K562 (cell line): ENCODE measurements around the gene EQTN.

ENCODE experiments used
- POLR2A ChIP-seq: fragments of 450-650 bp; conservative IDR thresholded peaks from 2 replicates; pipeline ENCODE4 v1.6.1; 2016
- RAD51 ChIP-seq: fragments of 450-650 bp; IDR thresholded peaks from 2 replicates; pipeline ENCODE4 v1.7.1; 2016; ENCODE audit warnings: low read depth, mild to moderate bottlenecking, borderline replicate concordance
- ZNF217 ChIP-seq: sonication (generic); formaldehyde crosslinking; IDR thresholded peaks from 2 replicates; pipeline ENCODE4 v1.8.0; 2022; ENCODE audit warnings: mild to moderate bottlenecking, missing genetic modification reagents
- TF ChIP-seq, protein P1 (sequence below), 2 experiments: fragments of 450-650 bp; IDR thresholded peaks; 2 replicates each; pipeline ENCODE4 v1.6.1; 2016; ENCODE audit warnings: mild to moderate bottlenecking in 2 of 2, borderline replicate concordance in 1 of 2, low read depth in 1 of 2, moderate library complexity in 1 of 2

DNA sequence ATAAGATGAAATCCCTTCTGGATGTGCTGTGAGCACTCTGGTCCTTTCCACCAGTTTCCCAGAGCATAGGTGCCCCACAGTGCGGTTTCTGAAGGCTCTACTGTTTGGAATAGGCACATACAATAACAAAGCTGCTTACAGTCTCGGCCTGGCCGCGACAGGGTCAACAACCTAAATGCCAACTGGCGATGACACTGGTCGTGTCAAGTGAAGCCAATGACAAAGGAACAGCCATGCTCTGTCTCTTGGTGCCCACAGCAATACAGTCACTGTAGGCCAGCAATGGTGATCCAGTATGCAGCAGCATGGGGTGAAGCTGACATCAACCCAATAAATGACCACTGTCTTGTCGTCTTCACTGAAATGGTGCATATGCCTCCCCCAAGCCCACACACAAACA, 47.8 kb upstream of the EQTN start:
- no peak for TF ChIP-seq ZNF217 (CRISPR knock-in tag)
- TF ChIP-seq, protein P1, sequence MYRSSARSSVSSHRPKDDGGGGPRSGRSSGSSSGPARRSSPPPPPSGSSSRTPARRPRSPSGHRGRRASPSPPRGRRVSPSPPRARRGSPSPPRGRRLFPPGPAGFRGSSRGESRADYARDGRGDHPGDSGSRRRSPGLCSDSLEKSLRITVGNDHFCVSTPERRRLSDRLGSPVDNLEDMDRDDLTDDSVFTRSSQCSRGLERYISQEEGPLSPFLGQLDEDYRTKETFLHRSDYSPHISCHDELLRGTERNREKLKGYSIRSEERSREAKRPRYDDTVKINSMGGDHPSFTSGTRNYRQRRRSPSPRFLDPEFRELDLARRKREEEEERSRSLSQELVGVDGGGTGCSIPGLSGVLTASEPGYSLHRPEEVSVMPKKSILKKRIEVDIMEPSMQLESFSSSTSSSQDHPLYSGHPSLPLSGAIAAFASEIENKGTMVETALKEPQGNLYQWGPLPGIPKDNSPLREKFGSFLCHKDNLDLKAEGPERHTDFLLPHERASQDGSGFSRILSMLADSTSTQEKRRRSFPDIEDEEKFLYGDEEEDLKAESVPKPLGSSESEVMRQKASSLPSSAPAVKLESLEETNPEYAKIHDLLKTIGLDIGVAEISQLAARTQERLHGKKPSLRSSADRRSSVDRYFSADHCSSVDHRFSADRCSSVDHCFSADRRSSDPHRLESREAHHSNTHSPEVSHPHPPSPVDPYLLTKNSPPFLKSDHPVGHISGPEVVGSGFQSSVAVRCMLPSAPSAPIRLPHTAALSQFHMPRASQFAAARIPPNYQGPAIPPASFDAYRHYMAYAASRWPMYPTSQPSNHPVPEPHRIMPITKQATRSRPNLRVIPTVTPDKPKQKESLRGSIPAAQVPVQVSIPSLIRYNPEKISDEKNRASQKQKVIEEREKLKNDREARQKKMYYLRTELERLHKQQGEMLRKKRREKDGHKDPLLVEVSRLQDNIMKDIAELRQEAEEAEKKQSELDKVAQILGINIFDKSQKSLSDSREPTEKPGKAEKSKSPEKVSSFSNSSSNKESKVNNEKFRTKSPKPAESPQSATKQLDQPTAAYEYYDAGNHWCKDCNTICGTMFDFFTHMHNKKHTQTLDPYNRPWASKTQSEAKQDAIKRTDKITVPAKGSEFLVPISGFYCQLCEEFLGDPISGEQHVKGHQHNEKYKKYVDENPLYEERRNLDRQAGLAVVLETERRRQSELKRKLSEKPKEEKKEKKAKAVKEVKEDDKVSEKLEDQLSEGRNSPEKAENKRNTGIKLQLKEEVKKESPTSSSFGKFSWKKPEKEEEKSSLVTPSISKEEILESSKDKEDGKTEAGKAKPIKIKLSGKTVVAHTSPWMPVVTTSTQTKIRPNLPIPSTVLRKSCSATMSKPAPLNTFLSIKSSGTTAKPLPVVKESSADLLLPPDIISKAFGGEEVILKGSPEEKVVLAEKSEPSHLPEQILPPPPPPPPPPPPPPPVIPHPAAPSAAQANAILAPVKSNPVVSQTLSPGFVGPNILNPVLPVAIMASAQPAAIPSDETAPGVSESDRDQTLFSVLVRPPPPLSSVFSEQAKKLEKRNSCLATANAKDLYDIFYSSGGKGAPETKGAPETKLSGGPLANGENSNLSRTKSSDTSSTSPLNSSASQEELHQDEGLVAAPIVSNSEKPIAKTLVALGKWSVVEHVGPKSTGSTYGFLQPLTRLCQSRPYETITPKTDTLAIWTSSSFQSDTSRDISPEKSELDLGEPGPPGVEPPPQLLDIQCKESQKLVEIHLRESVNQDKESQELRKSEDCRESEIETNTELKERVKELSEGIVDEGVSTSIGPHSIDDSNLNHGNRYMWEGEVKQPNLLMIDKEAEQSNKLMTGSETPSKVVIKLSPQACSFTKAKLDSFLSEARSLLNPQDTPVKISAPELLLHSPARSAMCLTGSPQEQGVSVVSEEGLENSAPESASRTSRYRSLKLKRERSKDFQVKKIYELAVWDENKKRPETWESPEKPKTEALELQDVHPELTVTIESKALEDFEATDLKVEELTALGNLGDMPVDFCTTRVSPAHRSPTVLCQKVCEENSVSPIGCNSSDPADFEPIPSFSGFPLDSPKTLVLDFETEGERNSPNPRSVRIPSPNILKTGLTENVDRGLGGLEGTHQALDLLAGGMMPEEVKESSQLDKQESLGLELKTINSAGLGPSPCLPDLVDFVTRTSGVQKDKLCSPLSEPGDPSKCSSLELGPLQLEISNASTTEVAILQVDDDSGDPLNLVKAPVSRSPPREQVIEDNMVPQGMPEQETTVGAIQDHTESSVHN (IDR thresholded peaks at IDR 0.05; ENCODE audit: borderline replicate concordance in 1 of 2, low read depth in 1 of 2), result no peak
- TF ChIP-seq POLR2A, result no peak
- no peak for TF ChIP-seq RAD51
